Neural crest cell (in vitro differentiated cells): ENCODE measurements around the gene CASZ1. TPM values are rescaled to one million over a fixed set of nuclear protein-coding genes. Genes with fewer than 3 reads are reported as not detected.

Experiments
- DNase-seq: peaks from one replicate; pipeline ENCODE4 v3.0.0; 2021; ENCODE audit warnings: low read depth, mixed read lengths, low spot score
- H3K27ac Mint-ChIP-seq: one replicate; pipeline ENCODE4 v1.8.0; 2021; ENCODE audit warnings: mild to moderate bottlenecking, mixed read lengths; ENCODE audit not compliant: unreplicated experiment
- H3K27me3 Mint-ChIP-seq: 2 replicates; pipeline ENCODE4 v1.8.0; 2021; ENCODE audit warnings: low read depth, mild to moderate bottlenecking, mixed read lengths
- H3K36me3 Mint-ChIP-seq: 2 replicates; pipeline ENCODE4 v1.8.0; 2021; ENCODE audit warnings: low read depth, mild to moderate bottlenecking, mixed read lengths
- H3K4me1 Mint-ChIP-seq: 2 replicates; pipeline ENCODE4 v1.8.0; 2021; ENCODE audit warnings: mixed read lengths
- H3K4me3 Mint-ChIP-seq: one replicate; pipeline ENCODE4 v1.8.0; 2021; ENCODE audit warnings: mild to moderate bottlenecking, mixed read lengths
- H3K9me3 Mint-ChIP-seq: 2 replicates; pipeline ENCODE4 v1.8.0; 2021; ENCODE audit warnings: mixed read lengths
- total RNA-seq: library from RNA; stranded (reverse); gene quantifications from 2 replicates; pipeline ENCODE4 v1.2.1, GENCODE V29; 2021
- TF ChIP-seq, protein P1 (sequence below): fragments of 200-600 bp; sonication (generic); conservative IDR thresholded peaks from 2 replicates; pipeline ENCODE4 v1.5.0; 2021; ENCODE audit warnings: antibody characterized with exemption, mild to moderate bottlenecking

The CASZ1 gene
- total RNA-seq, 1 donor from 2014 or later: 2.6 TPM

DNA sequence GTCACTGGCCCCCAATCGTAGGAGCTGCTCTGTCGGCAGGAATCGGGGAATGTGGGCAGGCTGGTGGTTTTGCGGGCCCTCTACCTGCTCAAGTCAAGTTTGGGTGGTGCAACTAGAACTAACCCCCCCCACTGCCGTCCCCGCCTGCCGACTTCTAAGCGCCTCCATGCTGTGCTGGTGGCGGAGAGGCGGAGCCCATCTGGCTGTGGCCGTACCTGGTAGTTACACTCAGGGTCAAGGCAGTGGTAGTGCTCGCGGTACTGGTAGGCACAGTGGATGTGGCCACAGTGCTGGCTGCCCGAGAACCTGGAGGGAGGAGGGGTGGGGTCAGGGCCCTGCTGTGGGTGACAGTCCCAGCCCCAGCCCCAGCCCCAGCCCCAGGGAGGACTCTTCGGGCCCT, 140.0 kb downstream of the CASZ1 start:
- TF ChIP-seq, protein P1, sequence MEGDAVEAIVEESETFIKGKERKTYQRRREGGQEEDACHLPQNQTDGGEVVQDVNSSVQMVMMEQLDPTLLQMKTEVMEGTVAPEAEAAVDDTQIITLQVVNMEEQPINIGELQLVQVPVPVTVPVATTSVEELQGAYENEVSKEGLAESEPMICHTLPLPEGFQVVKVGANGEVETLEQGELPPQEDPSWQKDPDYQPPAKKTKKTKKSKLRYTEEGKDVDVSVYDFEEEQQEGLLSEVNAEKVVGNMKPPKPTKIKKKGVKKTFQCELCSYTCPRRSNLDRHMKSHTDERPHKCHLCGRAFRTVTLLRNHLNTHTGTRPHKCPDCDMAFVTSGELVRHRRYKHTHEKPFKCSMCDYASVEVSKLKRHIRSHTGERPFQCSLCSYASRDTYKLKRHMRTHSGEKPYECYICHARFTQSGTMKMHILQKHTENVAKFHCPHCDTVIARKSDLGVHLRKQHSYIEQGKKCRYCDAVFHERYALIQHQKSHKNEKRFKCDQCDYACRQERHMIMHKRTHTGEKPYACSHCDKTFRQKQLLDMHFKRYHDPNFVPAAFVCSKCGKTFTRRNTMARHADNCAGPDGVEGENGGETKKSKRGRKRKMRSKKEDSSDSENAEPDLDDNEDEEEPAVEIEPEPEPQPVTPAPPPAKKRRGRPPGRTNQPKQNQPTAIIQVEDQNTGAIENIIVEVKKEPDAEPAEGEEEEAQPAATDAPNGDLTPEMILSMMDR: no peak
- Mint-ChIP-seq H3K9me3 (no peaks in the 10 kb centered on the region), H3K27ac (no peak overlapping the region), H3K4me3 (no peak overlapping the region), H3K4me1 (no peaks in the 10 kb centered on the region), H3K27me3 (no peaks in the 10 kb centered on the region), H3K36me3 (no peaks in the 10 kb centered on the region)
- DNase-seq: no peak

DNA sequence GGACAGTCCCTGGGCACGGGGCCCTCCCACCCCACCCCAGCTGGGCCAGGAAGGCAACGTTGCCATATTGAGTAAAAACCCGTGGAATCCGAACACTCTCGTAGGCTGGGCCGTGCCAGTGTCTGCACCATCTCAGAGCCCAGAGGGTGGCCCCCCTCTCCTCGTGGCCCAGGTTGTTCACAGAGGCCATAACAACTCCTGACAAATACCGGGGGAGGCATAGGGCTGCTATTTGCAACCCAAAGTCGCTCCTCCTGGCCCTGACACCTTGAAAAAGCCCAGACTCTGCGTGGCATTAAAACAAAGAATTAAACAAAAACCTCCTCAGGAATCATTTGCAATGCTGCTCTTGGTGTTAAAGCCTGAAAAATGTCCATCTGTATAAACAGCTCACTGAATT, 141.4 kb downstream of the CASZ1 start:
- Mint-ChIP-seq H3K9me3 (no peaks in the 10 kb centered on the region), H3K36me3 (no peaks in the 10 kb centered on the region), H3K27me3 (no peaks in the 10 kb centered on the region), H3K4me1 (no peaks in the 10 kb centered on the region), H3K4me3 (no peak overlapping the region), H3K27ac (no peak overlapping the region)
- DNase-seq: no peak
- TF ChIP-seq, protein P1: no peak

DNA sequence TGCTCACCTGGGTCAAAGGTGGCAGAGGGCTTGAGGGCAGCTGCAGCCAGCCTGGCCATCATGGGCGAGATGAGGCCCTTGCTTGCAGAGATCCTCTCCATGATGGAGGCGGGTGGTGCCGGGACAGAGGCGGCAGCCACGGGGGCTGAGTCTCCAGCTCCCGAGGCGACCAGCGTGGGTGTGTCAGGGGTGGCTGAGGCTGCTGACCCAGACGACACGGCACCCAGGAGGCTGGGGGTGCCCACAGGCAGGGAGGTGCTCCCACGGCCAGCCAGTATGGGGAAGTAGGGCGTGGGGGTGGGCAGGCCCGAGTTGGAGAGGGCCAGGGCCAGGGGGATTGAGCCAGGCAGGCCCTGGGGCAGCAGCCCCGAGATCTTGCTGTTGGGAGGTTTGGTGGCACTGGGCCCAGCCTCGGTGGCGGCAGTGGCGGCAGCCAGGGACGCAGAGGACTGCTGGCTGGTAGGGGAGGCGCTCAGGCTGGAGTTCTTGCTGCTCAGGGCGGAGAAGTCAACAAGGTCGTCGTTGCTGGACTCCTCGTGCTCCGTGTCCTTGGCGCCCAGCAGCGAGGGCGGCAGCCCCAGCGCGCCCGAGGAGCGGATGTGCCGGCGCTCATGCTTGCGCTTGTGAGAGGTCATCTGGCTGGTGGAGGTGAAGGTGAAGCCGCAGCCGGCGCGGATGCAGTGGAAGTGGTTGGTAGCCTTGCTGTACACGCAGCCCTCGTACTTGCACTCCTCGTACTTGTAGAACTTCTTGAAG, 142.9 kb downstream of the CASZ1 start:
- TF ChIP-seq, protein P1: no peak
- Mint-ChIP-seq H3K9me3 (no peaks in the 10 kb centered on the region), H3K4me1 (peaks cover 4% of the 10 kb centered on the region), H3K4me3 (no peak overlapping the region), H3K36me3 (no peaks in the 10 kb centered on the region), H3K27ac (no peak overlapping the region), H3K27me3 (no peaks in the 10 kb centered on the region)
- DNase-seq: no peak

DNA sequence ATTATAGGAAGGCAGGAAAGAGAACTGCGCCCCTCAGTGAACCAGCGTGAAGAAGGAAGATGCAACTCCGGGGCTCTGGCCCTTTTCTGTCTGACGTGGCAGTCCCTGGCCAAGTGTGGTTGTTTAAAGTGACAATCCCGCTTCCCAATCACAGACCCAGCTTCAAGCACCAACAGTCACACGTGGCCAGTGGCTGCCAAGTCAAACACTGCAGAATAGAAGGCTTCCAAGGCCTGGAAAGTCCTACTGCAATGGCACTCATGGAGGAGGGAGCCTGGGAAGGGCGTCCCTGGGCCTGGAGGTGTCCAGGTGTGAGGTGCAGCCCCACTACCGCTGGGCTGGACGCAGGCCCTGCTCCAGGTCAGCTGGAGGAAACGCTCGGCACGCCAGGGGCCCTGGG, 143.8 kb downstream of the CASZ1 start:
- H3K27me3 Mint-ChIP-seq: no peaks in the 10 kb centered on the region
- TF ChIP-seq, protein P1: no peak
- no peak overlapping the region for H3K4me3 Mint-ChIP-seq
- H3K36me3 Mint-ChIP-seq: no peaks in the 10 kb centered on the region
- DNase-seq: no peak
- H3K4me1 Mint-ChIP-seq: peaks cover 4% of the 10 kb centered on the region
- H3K9me3 Mint-ChIP-seq: no peaks in the 10 kb centered on the region
- H3K27ac Mint-ChIP-seq: no peak overlapping the region

DNA sequence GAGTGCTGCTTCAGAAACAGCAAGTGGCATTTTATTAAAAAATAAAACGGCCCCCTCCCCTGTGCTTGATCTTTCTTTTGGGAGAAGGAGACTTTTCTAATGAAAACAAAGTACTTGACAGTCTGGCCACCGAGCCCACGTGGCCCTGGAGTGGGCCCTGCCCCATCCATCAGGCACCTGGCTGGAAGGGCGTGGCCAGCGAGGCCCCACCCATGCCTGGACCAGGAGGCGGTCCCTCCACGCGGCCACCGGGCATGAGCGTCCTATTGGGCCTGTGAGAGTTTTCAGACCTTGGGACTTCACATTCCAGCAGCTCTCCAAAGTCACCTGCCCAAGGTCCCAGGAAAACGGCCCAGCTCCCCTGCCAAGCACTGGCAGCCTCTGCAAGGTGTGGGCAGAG, 144.7 kb downstream of the CASZ1 start:
- H3K27ac Mint-ChIP-seq: no peak overlapping the region
- no peak overlapping the region for H3K4me3 Mint-ChIP-seq
- no peak for DNase-seq
- no peaks in the 10 kb centered on the region for H3K27me3 Mint-ChIP-seq
- peaks cover 4% of the 10 kb centered on the region for H3K4me1 Mint-ChIP-seq
- H3K36me3 Mint-ChIP-seq: no peaks in the 10 kb centered on the region
- H3K9me3 Mint-ChIP-seq: no peaks in the 10 kb centered on the region
- TF ChIP-seq, protein P1: no peak
